IMR-90 (cell line): ENCODE measurements around the gene DONSON. TPM values are rescaled to one million over a fixed set of nuclear protein-coding genes. Genes with fewer than 3 reads are reported as not detected.

Experiments
- ATAC-seq: fragments of 200-7000 bp; cut with Tn5 transposase; 2 replicates; pipeline ENCODE4 v1.9.1; 2020; ENCODE audit warnings: low read depth, mild to moderate bottlenecking, moderate library complexity
- BruUV-seq: library from RNA; stranded (reverse); fragments of 400-500 nt; replicated peaks from 2 replicates; lab custom pipeline; 2021; lab: Mats Ljungman, UMichigan
- CTCF ChIA-PET: fragments of 300-600 bp; formaldehyde crosslinking; extraction: SDS; loops from one replicate; lab custom pipeline; 2021; ENCODE audit warnings: antibody characterized with exemption; lab: Yijun Ruan, JAX
- POLR2A ChIA-PET: fragments of 300-600 bp; sonication (Branson Sonifier 250); formaldehyde crosslinking; loops from one replicate; lab custom pipeline; 2022; ENCODE audit warnings: antibody characterized with exemption; ENCODE audit not compliant: unreplicated experiment; lab: Charles Lee
- DNase-seq: peaks from one replicate; pipeline ENCODE4 v3.0.0; 2013
- H2AFZ ChIP-seq: replicated peaks from 2 replicates; pipeline ENCODE3; 2013; ENCODE audit warnings: low read length, mild to moderate bottlenecking; ENCODE audit not compliant: poor library complexity
- H2AK5ac ChIP-seq: 2 replicates; pipeline ENCODE4 v1.6.1; 2013; ENCODE audit warnings: low read depth, low read length, inconsistent platforms
- H2AK9ac ChIP-seq: replicated peaks from 2 replicates; pipeline ENCODE3; 2013; ENCODE audit warnings: mild to moderate bottlenecking, low read depth, low read length, moderate library complexity; ENCODE audit not compliant: poor library complexity
- H2BK120ac ChIP-seq: 2 replicates; pipeline ENCODE4 v1.6.1; 2013; ENCODE audit warnings: low read depth, low read length, inconsistent platforms
- H2BK15ac ChIP-seq: 3 replicates; pipeline ENCODE4 v1.6.1; 2013; ENCODE audit warnings: low read depth, low read length, inconsistent platforms
- H2BK20ac ChIP-seq: 2 replicates; pipeline ENCODE4 v1.6.1; 2013; ENCODE audit warnings: low read depth, mild to moderate bottlenecking, inconsistent platforms, low read length, moderate library complexity
- H2BK5ac ChIP-seq: 2 replicates; pipeline ENCODE4 v1.6.1; 2013; ENCODE audit warnings: mild to moderate bottlenecking, low read depth, low read length, inconsistent platforms; ENCODE audit not compliant: poor library complexity, severe bottlenecking
- H3K14ac ChIP-seq: replicated peaks from 2 replicates; pipeline ENCODE4 v1.6.1; 2013; ENCODE audit warnings: low read depth, low read length, inconsistent platforms
- H3K18ac ChIP-seq: 2 replicates; pipeline ENCODE4 v1.6.1; 2013; ENCODE audit warnings: low read depth, low read length, control low read depth
- H3K23ac ChIP-seq: 2 replicates; pipeline ENCODE4 v1.6.1; 2013; ENCODE audit warnings: low read depth, low read length, inconsistent platforms
- H3K27ac ChIP-seq: 2 replicates; pipeline ENCODE4 v1.5.1; 2013; ENCODE audit warnings: mild to moderate bottlenecking, control low read depth, low read length; ENCODE audit not compliant: insufficient read depth
- H3K27me3 ChIP-seq: 2 replicates; pipeline ENCODE4 v1.6.1; 2013; ENCODE audit warnings: low read length; ENCODE audit not compliant: control insufficient read depth, insufficient read depth
- H3K36me3 ChIP-seq: 2 replicates; pipeline ENCODE4 v1.6.1; 2013; ENCODE audit warnings: low read length, mixed read lengths; ENCODE audit not compliant: control insufficient read depth, insufficient read depth
- H3K4ac ChIP-seq: 2 replicates; pipeline ENCODE4 v1.6.1; 2013; ENCODE audit warnings: low read depth, low read length, inconsistent platforms
- H3K4me1 ChIP-seq: 2 replicates; pipeline ENCODE4 v1.6.1; 2013; ENCODE audit warnings: low read length, mixed read lengths; ENCODE audit not compliant: control insufficient read depth, insufficient read depth
- H3K4me2 ChIP-seq: 2 replicates; pipeline ENCODE4 v1.6.1; 2013; ENCODE audit warnings: low read depth, mild to moderate bottlenecking, control low read depth, low read length, moderate library complexity
- H3K4me3 ChIP-seq: 2 replicates; pipeline ENCODE4 v1.5.1; 2013; ENCODE audit warnings: low read depth, mild to moderate bottlenecking, control low read depth, low read length, moderate library complexity; ENCODE audit not compliant: insufficient read depth
- H3K56ac ChIP-seq: 2 replicates; pipeline ENCODE4 v1.6.1; 2013; ENCODE audit warnings: low read length, inconsistent platforms; ENCODE audit not compliant: insufficient read depth; ENCODE audit errors: extremely low read depth
- H3K79me1 ChIP-seq, 2 experiments: 2 replicates each; pipeline ENCODE4 v1.6.1; 2013; ENCODE audit warnings: low read length in 2 of 2, inconsistent platforms in 1 of 2, low read depth in 1 of 2
- H3K9ac ChIP-seq: 2 replicates; pipeline ENCODE4 v1.6.1; 2013; ENCODE audit warnings: low read depth, low read length, control low read depth
- H3K9me1 ChIP-seq: 2 replicates; pipeline ENCODE4 v1.6.1; 2013; ENCODE audit warnings: low read length, inconsistent platforms; ENCODE audit not compliant: insufficient read depth
- H3K9me3 ChIP-seq: 2 replicates; pipeline ENCODE4 v1.6.1; 2013; ENCODE audit warnings: low read length; ENCODE audit not compliant: control insufficient read depth, insufficient read depth
- H4K20me1 ChIP-seq: 2 replicates; pipeline ENCODE4 v1.6.1; 2013; ENCODE audit warnings: low read length, inconsistent platforms; ENCODE audit not compliant: insufficient read depth
- H4K5ac ChIP-seq: 2 replicates; pipeline ENCODE4 v1.6.1; 2013; ENCODE audit warnings: mild to moderate bottlenecking, low read depth, low read length, control low read depth
- H4K8ac ChIP-seq, 2 experiments: 2 replicates each; pipeline ENCODE4 v1.6.1; 2013; ENCODE audit warnings: low read depth in 2 of 2, low read length in 2 of 2, control low read depth in 1 of 2, inconsistent platforms in 1 of 2
- H4K91ac ChIP-seq: 2 replicates; pipeline ENCODE4 v1.6.1; 2013; ENCODE audit warnings: low read depth, low read length, inconsistent platforms; ENCODE audit not compliant: insufficient read depth
- CEBPB ChIP-seq: IDR thresholded peaks from 2 replicates; pipeline ENCODE4 v1.6.1; 2012; ENCODE audit warnings: low read depth, low read length, improper control_type of control experiment
- CHD1 ChIP-seq: IDR thresholded peaks from 2 replicates; pipeline ENCODE4 v1.6.1; 2012; ENCODE audit warnings: low read depth, low read length, improper control_type of control experiment
- FOS ChIP-seq: fragments of 150-350 bp; IDR thresholded peaks from 2 replicates; pipeline ENCODE4 v1.6.1; 2016; ENCODE audit warnings: low read depth, low read length
- MAFK ChIP-seq: IDR thresholded peaks from 2 replicates; pipeline ENCODE4 v1.6.1; 2012; ENCODE audit warnings: low read depth, low read length, improper control_type of control experiment
- MAZ ChIP-seq: IDR thresholded peaks from 2 replicates; pipeline ENCODE4 v1.6.1; 2012; ENCODE audit warnings: low read depth, mild to moderate bottlenecking, low read length, improper control_type of control experiment, moderate library complexity, borderline replicate concordance
- MXI1 ChIP-seq: IDR thresholded peaks from 2 replicates; pipeline ENCODE4 v1.6.1; 2012; ENCODE audit warnings: low read depth, mild to moderate bottlenecking, low read length, moderate library complexity, borderline replicate concordance
- NFE2L2 ChIP-seq: fragments of 150-350 bp; IDR thresholded peaks from 2 replicates; pipeline ENCODE4 v1.6.1; 2016; ENCODE audit warnings: low read depth, mild to moderate bottlenecking, low read length
- POLR2A ChIP-seq: IDR thresholded peaks from 2 replicates; pipeline ENCODE4 v1.6.1; 2012; ENCODE audit warnings: mild to moderate bottlenecking, low read depth, low read length
- RAD21 ChIP-seq: IDR thresholded peaks from 2 replicates; pipeline ENCODE4 v1.6.1; 2012; ENCODE audit warnings: low read length, improper control_type of control experiment
- RCOR1 ChIP-seq: IDR thresholded peaks from 2 replicates; pipeline ENCODE4 v1.6.1; 2012; ENCODE audit warnings: mild to moderate bottlenecking, low read length, improper control_type of control experiment; ENCODE audit not compliant: insufficient replicate concordance
- RFX5 ChIP-seq: IDR thresholded peaks from 2 replicates; pipeline ENCODE4 v1.8.0; 2012; ENCODE audit warnings: low read depth, mild to moderate bottlenecking, low read length, moderate library complexity
- SMC3 ChIP-seq: fragments of 150-350 bp; IDR thresholded peaks from 2 replicates; pipeline ENCODE4 v1.6.1; 2016; ENCODE audit warnings: low read depth, mild to moderate bottlenecking, antibody characterized with exemption, low read length, moderate library complexity
- WGBS, 2 experiments: methylation state at CpG; one replicate each; pipeline versions ENCODE4 v1.1.5 to v1.1.7; 2013; ENCODE audit warnings: missing lambda C conversion rate in 2 of 2; ENCODE audit not compliant: insufficient read length in 1 of 2; ENCODE audit errors: extremely low coverage in 2 of 2; 5-methylcytosine and 5-hydroxymethylcytosine counted together
- dilution Hi-C: fragments of 300-500 bp; cut with HindIII; formaldehyde crosslinking; loops from one replicate; pipeline ENCODE4 v1.14.3; 2018; ENCODE audit warnings: low sequenced_read_pairs; ENCODE audit not compliant: unreplicated experiment
- in situ Hi-C: fragments of 300-500 bp; cut with MboI; formaldehyde crosslinking; loops from 3 replicates; pipeline ENCODE4 v1.14.3; 2019; ENCODE audit warnings: low sequenced_read_pairs, inconsistent platforms, mixed read lengths
- intact Hi-C: fragments of 100-400 bp; cut with micrococcal nuclease; formaldehyde crosslinking; loops from 2 replicates; pipeline ENCODE4 v1.10.0; 2022
- polyA plus RNA-seq, 3 experiments: library from polyadenylated mRNA; depleted of rRNA; stranded (reverse); fragments of >200 nt; gene quantifications; 2 replicates each; pipeline ENCODE4 v1.2.3, GENCODE V29; 2012; ENCODE audit warnings: low replicate concordance in 1 of 3
- total RNA-seq: library from RNA; depleted of rRNA; stranded (reverse); fragments of >200 nt; gene quantifications from 2 replicates; pipeline ENCODE4 v1.2.3, GENCODE V29; 2012
- TF ChIP-seq, protein P1 (sequence below): fragments of 150-350 bp; IDR thresholded peaks from 2 replicates; pipeline ENCODE4 v1.6.1; 2016; ENCODE audit warnings: low read depth, mild to moderate bottlenecking, low read length, moderate library complexity, borderline replicate concordance
- TF ChIP-seq, protein P2 (sequence below): conservative IDR thresholded peaks from 2 replicates; pipeline ENCODE4 v1.5.1; 2012; ENCODE audit warnings: mild to moderate bottlenecking, low read depth, low read length, improper control_type of control experiment
- TF ChIP-seq, protein P3 (sequence below): fragments of 150-350 bp; IDR thresholded peaks from 2 replicates; pipeline ENCODE4 v1.6.1; 2017; ENCODE audit warnings: mild to moderate bottlenecking, antibody characterized with exemption, low read length, low read depth

DONSON gene
- total and polyA plus RNA-seq, 2 of the 4 experiments (the other 2 are of a cell fraction), result 14.3 to 16.6 TPM

DNA sequence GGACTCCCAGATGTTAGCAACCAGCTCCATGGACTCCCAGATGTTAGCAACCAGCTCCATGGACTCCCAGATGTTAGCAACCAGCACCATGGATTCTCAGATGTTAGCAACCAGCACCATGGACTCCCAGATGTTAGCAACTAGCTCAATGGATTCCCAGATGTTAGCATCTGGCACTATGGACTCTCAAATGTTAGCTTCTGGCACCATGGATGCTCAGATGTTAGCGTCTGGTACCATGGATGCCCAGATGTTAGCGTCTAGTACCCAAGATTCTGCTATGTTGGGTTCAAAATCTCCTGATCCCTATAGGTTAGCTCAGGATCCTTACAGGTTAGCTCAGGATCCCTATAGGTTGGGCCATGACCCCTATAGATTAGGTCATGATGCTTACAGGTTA is 36.8 kb downstream of the DONSON start:
- POLR2A ChIA-PET, result interaction anchor here (1.3 kb wide), 1 partner anchor 9 kb away, joined by 3 read pairs; the partner anchor contains the start of gene SON
- BruUV-seq, result no TSS peak
- TF ChIP-seq RFX5, result no peak
- no peak for TF ChIP-seq CEBPB
- TF ChIP-seq, protein P1, sequence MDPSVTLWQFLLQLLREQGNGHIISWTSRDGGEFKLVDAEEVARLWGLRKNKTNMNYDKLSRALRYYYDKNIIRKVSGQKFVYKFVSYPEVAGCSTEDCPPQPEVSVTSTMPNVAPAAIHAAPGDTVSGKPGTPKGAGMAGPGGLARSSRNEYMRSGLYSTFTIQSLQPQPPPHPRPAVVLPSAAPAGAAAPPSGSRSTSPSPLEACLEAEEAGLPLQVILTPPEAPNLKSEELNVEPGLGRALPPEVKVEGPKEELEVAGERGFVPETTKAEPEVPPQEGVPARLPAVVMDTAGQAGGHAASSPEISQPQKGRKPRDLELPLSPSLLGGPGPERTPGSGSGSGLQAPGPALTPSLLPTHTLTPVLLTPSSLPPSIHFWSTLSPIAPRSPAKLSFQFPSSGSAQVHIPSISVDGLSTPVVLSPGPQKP, result no peak
- TF ChIP-seq SMC3, result no peak
- TF ChIP-seq CHD1, result no peak
- no peak for TF ChIP-seq RCOR1
- TF ChIP-seq MAFK, result no peak
- no peak for TF ChIP-seq FOS
- TF ChIP-seq NFE2L2, result no peak
- TF ChIP-seq, protein P2, sequence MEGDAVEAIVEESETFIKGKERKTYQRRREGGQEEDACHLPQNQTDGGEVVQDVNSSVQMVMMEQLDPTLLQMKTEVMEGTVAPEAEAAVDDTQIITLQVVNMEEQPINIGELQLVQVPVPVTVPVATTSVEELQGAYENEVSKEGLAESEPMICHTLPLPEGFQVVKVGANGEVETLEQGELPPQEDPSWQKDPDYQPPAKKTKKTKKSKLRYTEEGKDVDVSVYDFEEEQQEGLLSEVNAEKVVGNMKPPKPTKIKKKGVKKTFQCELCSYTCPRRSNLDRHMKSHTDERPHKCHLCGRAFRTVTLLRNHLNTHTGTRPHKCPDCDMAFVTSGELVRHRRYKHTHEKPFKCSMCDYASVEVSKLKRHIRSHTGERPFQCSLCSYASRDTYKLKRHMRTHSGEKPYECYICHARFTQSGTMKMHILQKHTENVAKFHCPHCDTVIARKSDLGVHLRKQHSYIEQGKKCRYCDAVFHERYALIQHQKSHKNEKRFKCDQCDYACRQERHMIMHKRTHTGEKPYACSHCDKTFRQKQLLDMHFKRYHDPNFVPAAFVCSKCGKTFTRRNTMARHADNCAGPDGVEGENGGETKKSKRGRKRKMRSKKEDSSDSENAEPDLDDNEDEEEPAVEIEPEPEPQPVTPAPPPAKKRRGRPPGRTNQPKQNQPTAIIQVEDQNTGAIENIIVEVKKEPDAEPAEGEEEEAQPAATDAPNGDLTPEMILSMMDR, result no peak
- TF ChIP-seq RAD21, result no peak
- TF ChIP-seq, protein P3, sequence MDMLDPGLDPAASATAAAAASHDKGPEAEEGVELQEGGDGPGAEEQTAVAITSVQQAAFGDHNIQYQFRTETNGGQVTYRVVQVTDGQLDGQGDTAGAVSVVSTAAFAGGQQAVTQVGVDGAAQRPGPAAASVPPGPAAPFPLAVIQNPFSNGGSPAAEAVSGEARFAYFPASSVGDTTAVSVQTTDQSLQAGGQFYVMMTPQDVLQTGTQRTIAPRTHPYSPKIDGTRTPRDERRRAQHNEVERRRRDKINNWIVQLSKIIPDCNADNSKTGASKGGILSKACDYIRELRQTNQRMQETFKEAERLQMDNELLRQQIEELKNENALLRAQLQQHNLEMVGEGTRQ, result no peak
- no peak for TF ChIP-seq MAZ
- no peak for TF ChIP-seq POLR2A
- TF ChIP-seq MXI1, result no peak

More for the DNA sequence above, 36.8 kb downstream of the DONSON start:
- in situ Hi-C loops, result no loop called here
- intact Hi-C loops, result no loop called here
- Histone ChIP-seq H3K4me2 (no peak overlapping the region), H3K79me1 (peaks cover 32 to 63% of the 10 kb centered on the region in 2 experiments), H4K91ac (no peak overlapping the region), H2BK15ac (no peak overlapping the region), H2AK9ac (no peak overlapping the region), H3K18ac (no peak overlapping the region), H2AFZ (no peak overlapping the region), H3K9me1 (peaks cover 19% of the 10 kb centered on the region), H2BK120ac (no peak overlapping the region), H3K56ac (no peak overlapping the region), H3K4me1 (no peaks in the 10 kb centered on the region), H3K4me3 (no peak overlapping the region), H2AK5ac (no peak overlapping the region), H2BK5ac (no peak overlapping the region), H3K9me3 (no peaks in the 10 kb centered on the region), H4K8ac (no peak overlapping the region), H3K14ac (no peak overlapping the region), H3K36me3 (peaks cover 64% of the 10 kb centered on the region), H4K20me1 (peaks cover 85% of the 10 kb centered on the region), H2BK20ac (no peak overlapping the region), H3K4ac (no peak overlapping the region), H3K9ac (no peak overlapping the region), H4K5ac (no peak overlapping the region), H3K27me3 (no peaks in the 10 kb centered on the region), H3K23ac (no peak overlapping the region), H3K27ac (no peak overlapping the region)
- DNase-seq (no peak), ATAC-seq (no peak)
- CTCF ChIA-PET, result interaction anchor here (0.6 kb wide), 1 partner anchor 343 kb away, joined by 3 read pairs; no protein-coding TSS in a partner anchor
- dilution Hi-C loops, result no loop called here
- 100% methylated on average over 2 of the region's 2 CpGs; no CpG with 5 or more reads in 1 of the 2 experiments for WGBS, 2 experiments
